ENCODE results near the gene EXOSC1.
"Not testable (repeated sequence)": the region's sequence is repeated elsewhere in the genome, so short reads cannot be mapped to it uniquely, and the experiment has no call there.

EXOSC1 gene

GRCh38 chr10:97445722-97446639 is at the start of gene EXOSC1, which contains the start of gene ZDHHC16:
EXOSC1 (minus strand) TSS chr10:97446006; CDS start chr10:97445985, 21 bp downstream.
ZDHHC16 (plus strand) TSS chr10:97446175; CDS start chr10:97451676, 5,501 bp downstream.
- DNase-seq: peak; percentile 70

DNA sequence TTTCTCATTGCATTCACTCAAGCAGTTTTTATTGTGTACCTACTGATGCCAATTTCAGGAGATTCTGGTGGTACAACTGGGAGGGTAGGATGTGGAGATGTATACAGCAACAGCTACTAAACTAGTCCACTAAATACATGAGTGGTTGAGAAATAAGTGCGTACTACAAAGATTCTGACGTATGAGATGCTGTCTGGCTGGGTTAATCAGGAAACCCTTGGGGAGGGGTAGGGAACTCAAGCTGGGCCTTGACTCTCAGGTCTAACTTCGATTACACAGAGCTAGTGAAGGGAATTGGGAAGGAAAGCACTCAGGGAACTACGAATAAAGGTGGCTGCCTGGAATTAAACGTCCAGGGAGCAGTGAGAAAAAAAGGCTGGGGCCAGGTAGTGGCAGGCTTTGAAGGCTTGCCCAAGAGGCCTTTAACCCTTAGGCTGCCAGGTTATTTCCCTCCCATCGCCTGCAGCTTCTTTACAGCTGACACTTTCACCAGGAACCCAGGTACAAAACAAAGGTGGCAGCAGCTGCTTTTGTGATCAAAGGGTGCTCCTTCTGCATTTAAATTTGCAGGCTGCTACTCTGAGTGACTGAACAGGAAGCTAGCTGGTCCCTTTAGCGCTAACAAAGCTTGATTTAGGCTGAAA is 49.2 kb upstream of the EXOSC1 start:
- no peak for DNase-seq

DNA sequence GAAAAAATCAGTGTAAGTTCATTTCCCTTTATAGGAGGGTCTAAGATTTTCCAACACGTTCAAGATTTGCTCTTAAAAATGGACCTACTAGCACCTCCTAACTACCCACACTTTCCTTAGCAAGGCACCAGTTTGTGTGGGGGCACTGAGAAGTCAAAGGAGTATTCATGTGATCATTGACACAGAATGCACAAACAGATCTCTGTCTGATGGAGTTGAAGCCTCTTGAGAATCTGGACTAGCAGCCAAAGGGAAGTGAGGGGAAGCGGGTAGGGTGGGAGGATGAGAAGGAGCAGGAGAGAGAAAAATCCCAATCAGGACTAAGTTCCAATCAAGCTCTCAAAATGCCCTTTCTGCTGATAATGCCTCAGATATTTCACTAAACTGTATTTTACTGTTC is 48.3 kb upstream of the EXOSC1 start:
- DNase-seq: no peak

DNA sequence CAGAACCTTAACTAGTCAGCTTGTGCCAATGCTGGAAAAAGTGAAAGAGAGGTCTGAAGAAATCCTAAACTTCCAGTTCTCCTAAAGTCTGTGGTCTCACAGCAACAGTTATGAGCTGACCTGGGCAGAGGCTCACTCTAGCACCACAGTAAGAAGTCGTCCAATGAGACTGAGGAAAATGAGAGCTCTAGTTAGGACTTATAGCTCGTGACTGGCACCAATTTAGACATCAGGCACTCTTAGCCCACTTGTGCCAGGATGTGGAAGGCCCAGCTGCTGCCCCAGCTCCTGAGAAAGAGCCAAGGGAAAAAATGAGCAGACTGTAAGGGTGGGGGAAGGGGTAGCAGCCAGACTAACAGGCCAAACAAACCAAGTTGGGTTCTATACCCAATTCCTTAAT is 44.8 kb upstream of the EXOSC1 start:
- DNase-seq: no peak

- DNase-seq: no peak
These were observed 40.0 kb upstream of the EXOSC1 start for GRCh38 chr10:97485647-97486281.

- no peak for DNase-seq
These were observed 38.1 kb upstream of the EXOSC1 start for GRCh38 chr10:97483921-97484320.

GRCh38 chr10:97483506-97483905 is 37.7 kb upstream of the EXOSC1 start:
- no peak for DNase-seq

DNA sequence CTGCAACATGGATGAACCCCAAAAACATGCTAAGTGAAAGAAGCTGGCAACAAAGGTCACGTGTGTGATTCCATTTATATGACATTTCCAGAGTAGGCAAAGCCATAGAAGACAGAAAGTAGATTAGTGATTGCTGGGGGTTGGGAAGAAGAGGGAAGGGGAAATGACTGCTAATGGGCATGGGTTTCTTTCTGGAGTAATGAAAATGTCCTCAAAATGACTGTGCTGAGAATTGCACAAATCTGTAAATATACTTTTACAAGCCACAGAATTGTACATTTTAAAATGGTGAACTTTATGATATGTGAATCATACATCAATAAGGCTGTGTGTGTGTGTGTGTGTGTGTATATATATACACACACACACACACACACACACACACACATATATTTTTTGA is 36.6 kb upstream of the EXOSC1 start:
- no peak for DNase-seq

DNA sequence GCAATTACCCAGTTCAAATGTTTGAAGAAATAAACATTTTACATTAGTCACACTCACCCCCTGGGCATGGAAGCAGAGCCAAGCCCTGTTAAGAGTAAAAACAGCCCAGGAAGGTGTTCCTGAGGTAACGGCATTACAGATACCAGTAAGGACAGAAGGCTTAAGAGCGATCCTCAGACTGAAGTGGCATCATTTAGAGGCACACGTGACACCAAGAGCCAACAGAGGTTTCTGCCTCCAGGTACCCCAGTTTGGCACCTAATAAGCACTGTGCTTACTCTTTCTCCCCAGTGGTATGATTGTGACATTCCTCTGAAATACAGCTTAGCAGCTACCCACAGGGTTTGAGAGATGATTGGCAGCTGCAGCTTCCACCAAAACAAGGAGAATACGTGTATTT is 35.3 kb upstream of the EXOSC1 start:
- no peak for DNase-seq

GRCh38 chr10:97479939-97480338 is 34.1 kb upstream of the EXOSC1 start:
- no peak for DNase-seq

- not testable (repeated sequence) for DNase-seq
These were observed 33.6 kb upstream of the EXOSC1 start for GRCh38 chr10:97479410-97479809.

DNA sequence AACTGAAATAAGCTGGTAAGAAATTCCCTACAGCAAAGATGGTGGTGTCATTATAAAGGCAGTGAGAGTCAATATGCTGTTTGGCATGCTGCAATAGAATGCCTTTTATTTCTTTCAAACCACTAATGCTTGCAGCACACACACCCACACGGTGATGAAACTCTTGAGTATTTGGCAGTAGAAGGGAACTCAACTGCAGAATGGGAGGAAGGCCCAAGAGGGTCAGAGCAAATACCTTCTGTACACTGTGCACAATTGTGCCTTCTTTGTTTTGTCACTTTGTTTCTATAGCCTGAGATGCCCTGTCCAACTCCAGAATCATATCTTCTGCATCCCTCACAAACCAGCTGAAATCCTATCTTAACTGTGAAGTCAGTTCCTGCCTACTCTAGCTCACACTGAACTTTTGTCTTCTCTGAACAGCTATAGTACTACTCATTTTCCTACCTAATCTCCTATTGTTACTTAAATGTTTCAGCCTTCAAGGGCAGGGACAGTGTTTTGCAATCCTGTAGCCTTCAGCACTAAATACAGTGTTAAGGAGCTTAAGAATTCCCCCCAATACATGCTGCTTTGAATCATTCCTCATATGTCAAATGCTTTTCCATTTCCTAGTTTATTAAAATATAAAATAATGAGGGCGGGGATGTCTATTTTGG is 30.3 kb upstream of the EXOSC1 start:
- DNase-seq: no peak

DNA sequence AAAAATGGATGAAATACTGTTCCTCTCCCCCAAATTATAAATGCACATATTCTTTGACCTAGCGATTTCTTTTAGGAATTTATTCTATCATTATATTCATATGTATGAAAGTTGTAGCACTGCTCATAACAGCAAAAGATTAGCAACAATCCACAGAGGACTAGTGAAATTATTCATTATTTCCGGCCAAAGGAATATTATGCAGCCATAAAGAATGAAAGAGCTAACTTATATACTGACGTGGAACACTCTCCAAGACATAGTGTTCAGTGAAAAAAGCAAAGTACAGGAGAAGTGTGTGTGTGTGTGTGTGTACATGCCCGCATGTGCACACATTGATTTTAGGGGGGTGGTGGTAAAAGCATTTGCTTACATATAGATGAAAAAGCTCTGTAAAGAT is 29.1 kb upstream of the EXOSC1 start:
- no peak for DNase-seq

DNA sequence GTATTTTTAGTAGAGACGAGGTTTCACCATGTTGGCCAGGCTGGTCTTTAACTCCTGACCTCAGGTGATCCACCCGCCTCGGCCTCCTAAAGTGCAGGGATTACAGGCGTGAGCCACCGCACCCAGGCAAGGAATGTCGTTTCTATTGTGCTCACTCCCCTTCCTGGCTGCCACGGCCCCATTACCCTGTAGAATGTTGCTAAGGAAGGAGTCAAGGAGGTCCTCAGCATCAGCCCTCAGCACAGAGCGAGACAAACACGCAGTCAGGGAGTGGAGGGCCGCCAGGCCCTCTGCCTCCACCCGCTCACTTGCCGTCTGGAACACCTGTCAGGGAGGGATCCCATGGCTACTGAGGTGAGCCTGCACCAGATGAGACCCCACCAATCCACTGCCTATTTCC is 23.0 kb upstream of the EXOSC1 start:
- not testable (repeated sequence) for DNase-seq

DNA sequence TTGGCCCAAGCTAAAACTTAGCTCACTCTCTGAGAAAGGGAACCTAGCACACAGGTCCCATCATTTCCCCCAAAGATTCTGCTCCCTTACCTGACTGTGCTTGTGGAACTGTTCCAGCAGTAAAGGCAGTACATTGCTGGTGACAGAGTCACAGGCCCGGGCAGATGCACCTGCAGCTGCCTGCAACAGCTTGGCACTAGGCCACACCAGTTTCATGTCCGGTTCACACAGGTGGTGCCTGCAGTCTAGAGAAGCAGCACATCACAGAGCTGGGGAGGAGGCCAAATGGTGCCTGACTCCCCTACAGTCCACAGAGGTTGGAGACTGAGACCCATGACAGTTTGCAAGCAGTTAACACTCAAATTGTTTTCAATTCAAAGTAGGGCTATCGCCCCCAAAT is 22.4 kb upstream of the EXOSC1 start:
- DNase-seq: no peak

- no peak for DNase-seq
These were observed 20.9 kb upstream of the EXOSC1 start for GRCh38 chr10:97466755-97467154.

DNA sequence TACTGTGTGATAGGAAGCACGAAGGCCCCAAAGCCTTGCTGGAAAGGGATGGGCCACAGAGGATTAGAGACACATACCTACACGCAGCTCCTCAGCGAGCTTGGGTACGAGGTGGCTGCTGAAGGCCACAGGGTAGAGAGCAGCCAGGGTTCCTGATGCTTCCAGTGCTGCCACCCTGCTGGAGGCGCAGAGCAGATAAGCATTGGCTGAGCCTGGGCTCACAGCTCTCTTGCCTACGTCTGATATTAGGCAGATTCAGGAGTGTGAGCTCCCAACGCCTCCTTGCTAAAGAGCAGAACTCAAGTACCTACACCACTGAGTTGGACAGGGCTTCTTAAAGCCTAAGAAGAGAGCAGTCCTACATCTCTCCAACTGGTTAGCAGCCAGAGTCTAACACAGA is 20.2 kb upstream of the EXOSC1 start:
- no peak for DNase-seq

DNA sequence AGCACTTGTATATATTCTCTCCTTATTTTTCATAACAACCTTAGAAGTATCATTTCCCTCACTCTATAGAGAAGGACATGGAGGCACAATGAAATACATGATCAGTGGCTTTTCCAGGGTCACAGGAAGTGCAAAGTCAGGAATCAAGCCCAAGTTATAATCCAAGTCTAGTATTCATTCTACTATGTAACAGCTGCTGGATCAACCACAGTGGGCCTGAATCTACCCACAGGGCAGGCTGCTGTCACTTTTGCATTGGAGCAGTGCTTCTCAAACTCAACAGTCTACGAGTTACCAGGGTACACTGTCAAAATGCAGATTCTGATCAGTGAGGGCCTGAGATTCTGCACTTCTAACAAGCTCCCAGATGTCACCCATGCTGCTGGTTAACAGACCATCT is 18.4 kb upstream of the EXOSC1 start:
- no peak for DNase-seq

- no peak for DNase-seq
These were observed 17.7 kb upstream of the EXOSC1 start for GRCh38 chr10:97463363-97464132.

GRCh38 chr10:97462309-97462708 is 16.5 kb upstream of the EXOSC1 start:
- no peak for DNase-seq

DNA sequence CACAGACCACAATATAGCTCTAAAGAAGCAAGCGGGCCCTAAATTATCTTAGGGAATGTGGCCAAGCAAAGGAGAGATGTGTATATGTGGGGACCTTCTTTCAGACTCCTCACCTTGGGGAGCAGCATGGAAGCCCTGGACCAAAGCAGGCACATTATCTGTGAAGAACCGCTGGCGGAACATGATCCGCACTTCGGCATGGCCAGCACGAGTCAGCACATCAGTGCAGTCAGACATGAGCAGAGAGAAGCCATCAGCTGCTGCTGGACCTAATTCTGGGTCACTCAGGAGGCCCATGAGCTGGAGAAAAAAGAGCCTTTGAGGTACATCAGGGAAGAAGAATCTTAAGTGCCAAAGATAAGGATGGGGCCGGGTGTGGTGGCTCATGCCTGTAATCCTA is 14.1 kb upstream of the EXOSC1 start:
- DNase-seq: no peak

GRCh38 chr10:97459111-97459510 is 13.3 kb upstream of the EXOSC1 start:
- no peak for DNase-seq

Measured in COR-L47 (cell line).